Cardiac fibroblast (primary cell): ENCODE results near the gene DNM2.
A peak's percentile ranks its signal among the peaks of the same experiment; 100 is the strongest.

Experiments used
- DNase-seq, 2 donors: peaks; one replicate each; pipeline versions ENCODE4 v3.0.0 to v3.0.0-alpha.2; 2010; ENCODE audit warnings: low read depth in 2 of 2
- H3K4me3 ChIP-seq, 2 donors: replicated peaks in 1 of 2; 1 replicate in 1 of 2; 2 replicates in 1 of 2; pipeline ENCODE4 v1.5.1; 2011; ENCODE audit warnings: low read depth in 2 of 2, low read length in 2 of 2, mild to moderate bottlenecking in 2 of 2, moderate library complexity in 1 of 2
- TF ChIP-seq, protein P1 (sequence below): IDR thresholded peaks from one replicate; pipeline ENCODE4 v1.5.1; 2011; ENCODE audit warnings: low read depth, mild to moderate bottlenecking, low read length, inconsistent platforms

Gene DNM2

DNA sequence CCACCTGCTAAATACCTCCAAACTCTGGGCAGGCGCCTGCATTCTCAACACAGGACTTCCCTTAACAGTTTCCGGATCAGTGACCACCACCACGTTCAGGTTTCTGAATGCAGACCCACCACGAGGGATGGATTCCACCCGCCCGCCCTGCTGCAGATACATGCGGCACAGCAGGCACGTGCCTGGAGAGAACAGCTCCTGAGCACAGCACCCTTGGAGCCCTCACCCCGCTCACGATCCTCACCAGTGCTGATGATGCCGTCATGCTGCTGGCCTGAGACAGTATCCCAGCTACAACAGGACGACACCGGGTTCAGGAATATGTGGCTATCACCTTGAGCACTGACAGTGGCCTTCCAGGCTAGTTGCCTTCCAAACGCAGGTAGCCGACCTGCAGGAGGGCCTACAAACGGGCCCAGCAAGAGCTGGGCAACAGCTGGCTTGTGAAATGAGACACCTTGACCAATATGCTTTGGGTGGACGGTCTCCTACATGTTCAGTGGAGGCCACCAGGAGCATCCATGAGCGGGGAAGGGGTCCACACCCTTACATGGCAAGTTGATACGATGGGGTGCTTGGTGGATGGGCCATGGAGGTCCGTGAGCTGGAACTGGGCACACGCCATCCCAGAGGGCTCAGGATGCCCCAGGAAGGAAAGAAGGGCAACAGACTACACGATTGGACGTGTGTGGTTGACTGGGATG is 26.5 kb upstream of the DNM2 start:
- DNase-seq: no peak
- TF ChIP-seq, protein P1, sequence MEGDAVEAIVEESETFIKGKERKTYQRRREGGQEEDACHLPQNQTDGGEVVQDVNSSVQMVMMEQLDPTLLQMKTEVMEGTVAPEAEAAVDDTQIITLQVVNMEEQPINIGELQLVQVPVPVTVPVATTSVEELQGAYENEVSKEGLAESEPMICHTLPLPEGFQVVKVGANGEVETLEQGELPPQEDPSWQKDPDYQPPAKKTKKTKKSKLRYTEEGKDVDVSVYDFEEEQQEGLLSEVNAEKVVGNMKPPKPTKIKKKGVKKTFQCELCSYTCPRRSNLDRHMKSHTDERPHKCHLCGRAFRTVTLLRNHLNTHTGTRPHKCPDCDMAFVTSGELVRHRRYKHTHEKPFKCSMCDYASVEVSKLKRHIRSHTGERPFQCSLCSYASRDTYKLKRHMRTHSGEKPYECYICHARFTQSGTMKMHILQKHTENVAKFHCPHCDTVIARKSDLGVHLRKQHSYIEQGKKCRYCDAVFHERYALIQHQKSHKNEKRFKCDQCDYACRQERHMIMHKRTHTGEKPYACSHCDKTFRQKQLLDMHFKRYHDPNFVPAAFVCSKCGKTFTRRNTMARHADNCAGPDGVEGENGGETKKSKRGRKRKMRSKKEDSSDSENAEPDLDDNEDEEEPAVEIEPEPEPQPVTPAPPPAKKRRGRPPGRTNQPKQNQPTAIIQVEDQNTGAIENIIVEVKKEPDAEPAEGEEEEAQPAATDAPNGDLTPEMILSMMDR: no peak
- no peak overlapping the region for H3K4me3 ChIP-seq

DNA sequence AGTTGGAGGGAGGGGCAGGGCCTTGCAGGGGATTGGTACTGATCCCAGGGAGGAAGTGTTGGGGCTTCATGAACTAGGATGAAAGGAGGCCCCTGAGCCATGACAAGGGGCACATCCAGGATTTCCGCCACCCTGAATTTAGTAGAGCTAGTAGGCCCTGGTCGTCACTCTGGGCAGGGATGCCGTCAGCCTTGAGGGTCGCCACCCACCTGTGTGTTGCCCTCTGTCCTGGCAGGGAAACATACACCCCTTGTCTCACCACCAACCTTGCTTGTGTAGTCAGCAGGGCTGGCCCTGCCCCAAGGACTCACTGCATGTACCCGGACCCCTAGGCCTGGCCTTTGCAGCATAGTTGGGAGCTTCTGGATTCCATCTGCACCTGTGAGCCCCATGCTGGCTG is 26.0 kb upstream of the DNM2 start:
- TF ChIP-seq, protein P1: no peak
- DNase-seq: no peak
- no peak overlapping the region for H3K4me3 ChIP-seq

DNA sequence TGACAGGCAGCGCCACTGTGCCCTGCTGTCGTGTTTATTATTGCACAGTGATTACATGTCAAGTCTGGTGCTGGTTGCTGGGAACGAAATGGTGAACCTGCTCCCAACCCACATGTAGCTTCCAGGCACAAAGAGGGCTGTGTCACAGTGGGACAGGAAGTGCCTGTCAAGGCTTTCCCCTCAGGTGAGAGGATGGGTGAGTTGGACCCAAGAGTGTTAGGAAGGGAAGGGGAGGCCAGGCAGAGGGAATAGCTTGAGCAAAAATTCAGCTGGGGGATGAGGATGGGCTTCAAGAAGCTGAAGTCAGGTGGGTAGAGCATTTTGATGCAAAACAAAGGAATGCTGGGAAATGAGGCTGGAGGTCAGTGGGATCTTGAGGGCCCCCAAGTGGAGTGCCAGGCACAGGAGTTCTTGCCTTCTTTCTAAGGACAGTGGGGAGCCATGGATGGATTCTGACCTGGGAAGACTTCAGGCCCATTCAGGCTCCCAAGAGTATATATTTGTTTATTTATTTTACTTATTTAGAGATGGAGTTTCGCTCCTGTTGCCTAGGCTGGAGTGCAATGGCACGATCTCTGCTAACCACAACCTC is 25.1 kb upstream of the DNM2 start:
- no peak for DNase-seq
- no peak overlapping the region for H3K4me3 ChIP-seq
- TF ChIP-seq, protein P1: no peak

DNA sequence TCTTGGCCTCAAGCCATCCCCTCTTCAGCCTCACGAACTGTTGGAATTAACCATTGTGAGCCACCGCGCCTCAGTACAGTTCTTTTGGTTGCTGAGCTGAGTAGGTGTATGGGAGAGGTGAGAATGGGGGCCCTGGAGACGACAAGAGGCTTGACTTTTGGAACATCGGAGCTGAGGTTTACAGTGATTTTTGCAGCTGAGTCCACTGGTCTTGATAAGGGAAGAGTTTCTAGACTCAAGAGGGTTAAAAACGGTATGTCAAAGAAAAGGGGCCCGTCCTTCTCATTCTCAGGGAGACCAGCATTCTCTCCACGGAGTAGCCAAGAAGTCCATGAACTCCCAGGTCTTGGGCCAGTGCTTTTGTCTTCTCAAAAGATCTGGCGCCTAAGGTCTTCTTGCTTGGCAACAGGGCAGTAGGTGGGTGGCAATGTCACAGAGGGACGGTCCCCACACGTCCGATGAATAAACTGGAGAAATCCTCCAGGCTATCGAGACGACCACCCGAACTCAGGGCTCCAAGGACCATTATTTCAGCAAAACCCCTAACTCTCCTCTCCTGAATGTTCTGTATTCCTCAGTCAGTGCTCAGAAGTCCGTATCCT is 23.1 kb upstream of the DNM2 start:
- no peak overlapping the region for H3K4me3 ChIP-seq
- DNase-seq: no peak
- TF ChIP-seq, protein P1: no peak

DNA sequence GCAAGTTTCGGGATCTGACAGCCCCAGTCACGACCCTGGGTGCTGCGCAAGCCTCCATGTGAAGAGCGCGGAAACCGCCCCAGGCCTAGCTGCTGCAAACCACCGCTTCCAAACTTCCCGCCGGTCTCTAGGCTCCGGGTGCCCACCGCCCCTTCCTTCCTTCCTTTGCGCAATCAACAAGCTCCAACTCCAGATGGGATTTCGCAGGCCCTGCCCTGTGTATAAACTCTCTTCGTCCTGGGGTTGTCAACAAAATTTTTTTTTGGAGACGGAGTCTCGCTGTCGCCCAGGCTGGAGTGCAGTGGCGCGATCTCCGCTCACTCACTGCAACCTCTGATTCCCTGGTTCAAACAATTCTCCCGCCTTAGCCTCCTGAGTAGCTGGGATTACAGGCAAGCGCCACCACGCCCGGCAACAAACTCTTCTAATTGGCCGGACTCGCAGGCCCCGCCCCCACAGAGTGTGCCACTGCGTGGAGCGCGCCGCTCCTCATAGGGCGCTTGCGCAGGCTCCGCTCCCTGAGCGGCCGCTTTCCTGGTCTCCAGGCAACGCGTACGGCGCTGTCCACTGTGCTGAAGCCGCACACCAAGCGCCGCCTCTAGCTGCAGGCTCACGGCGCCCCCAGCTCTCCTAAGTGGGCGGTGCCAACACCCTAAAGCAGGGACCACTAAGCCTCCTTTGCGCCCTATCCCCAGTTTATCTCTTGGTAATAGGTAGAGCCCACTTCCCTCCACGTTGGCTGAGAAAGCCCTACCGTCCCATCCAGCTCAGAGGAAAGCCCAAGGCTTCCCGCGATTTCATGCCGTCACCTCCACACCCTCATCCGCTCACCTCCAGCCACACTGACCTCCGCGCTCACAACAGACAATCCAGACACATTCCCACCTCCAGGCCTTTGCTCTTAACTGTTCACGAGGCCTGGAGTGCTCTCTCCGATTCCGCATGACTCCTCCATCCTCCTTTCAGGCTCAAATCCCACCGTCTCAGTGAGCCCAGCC is 22.2 kb upstream of the DNM2 start:
- TF ChIP-seq, protein P1: no peak
- H3K4me3 ChIP-seq: peak overlapping the region; percentile 22 to 27
- DNase-seq: peak; percentile 94 to 96

DNA sequence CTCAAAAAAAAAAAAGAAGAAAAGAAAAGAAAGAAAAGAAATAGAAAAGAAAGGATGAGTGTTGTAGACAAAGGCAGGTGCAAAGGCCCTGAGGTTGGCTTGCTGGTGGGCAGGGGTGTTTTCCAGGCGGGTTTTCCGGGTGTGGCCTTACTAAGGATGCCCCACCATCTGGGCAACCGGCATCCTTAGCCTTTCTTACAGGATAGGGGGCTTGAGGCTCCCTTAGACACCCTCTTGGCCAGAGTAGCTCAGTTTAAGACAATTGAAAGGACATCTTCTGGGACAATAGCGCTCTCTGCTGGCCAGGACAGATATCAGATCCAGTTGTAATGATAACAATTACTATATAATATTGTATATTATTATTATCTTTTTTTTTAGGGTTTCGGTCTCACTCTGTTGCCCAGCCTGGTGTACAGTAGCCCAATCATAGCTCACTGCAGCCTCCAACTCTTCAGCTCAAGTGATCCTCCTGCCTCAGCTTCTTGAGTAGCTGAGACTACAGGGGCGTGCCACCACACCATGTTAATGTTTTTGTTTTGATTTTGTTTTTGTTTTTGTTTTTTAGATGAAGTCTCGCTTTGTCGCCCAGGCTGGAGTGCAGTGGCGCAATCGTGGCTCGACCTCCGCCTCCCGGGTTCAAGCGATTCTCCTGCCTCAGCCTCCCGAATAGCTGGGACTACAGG is 18.1 kb upstream of the DNM2 start:
- TF ChIP-seq, protein P1: peak; percentile 56
- no peak overlapping the region for H3K4me3 ChIP-seq
- peak; percentile 73 to 81 for DNase-seq
